Mesendoderm (in vitro differentiated cells): ENCODE results near the gene RIMBP3B.
"Not testable (repeated sequence)": the region's sequence is repeated elsewhere in the genome, so short reads cannot be mapped to it uniquely, and the experiment has no call there.

Experiments used
- DNase-seq: peaks from one replicate; pipeline ENCODE4 v3.0.0; 2013
- H2AK5ac ChIP-seq: 2 replicates; pipeline ENCODE4 v1.6.1; 2013; ENCODE audit warnings: low read length, inconsistent platforms
- H2BK120ac ChIP-seq: 2 replicates; pipeline ENCODE4 v1.6.1; 2013; ENCODE audit warnings: low read depth, mild to moderate bottlenecking, low read length, moderate library complexity, mixed read lengths
- H2BK15ac ChIP-seq: replicated peaks from 2 replicates; pipeline ENCODE4 v1.6.1; 2013; ENCODE audit warnings: low read depth, mild to moderate bottlenecking, moderate library complexity
- H2BK5ac ChIP-seq: 2 replicates; pipeline ENCODE4 v1.6.1; 2013; ENCODE audit warnings: low read length, inconsistent platforms
- H3K18ac ChIP-seq: 2 replicates; pipeline ENCODE4 v1.6.1; 2013; ENCODE audit warnings: mild to moderate bottlenecking, low read length, mixed read lengths
- H3K23ac ChIP-seq: one replicate; pipeline ENCODE4 v1.6.1; 2013; ENCODE audit warnings: low read length
- H3K27ac ChIP-seq: 2 replicates; pipeline ENCODE4 v1.5.1; 2013; ENCODE audit warnings: low read depth, mild to moderate bottlenecking, inconsistent platforms, low read length, moderate library complexity
- H3K27me3 ChIP-seq: 2 replicates; pipeline ENCODE4 v1.6.1; 2013; ENCODE audit warnings: low read length, control low read depth, mild to moderate bottlenecking, inconsistent platforms; ENCODE audit not compliant: insufficient read depth, poor library complexity
- H3K36me3 ChIP-seq: 2 replicates; pipeline ENCODE4 v1.6.1; 2013; ENCODE audit warnings: low read length, inconsistent platforms; ENCODE audit not compliant: control insufficient read depth, insufficient read depth
- H3K4ac ChIP-seq: one replicate; pipeline ENCODE4 v1.6.1; 2013; ENCODE audit warnings: low read depth, mild to moderate bottlenecking, low read length, moderate library complexity
- H3K4me1 ChIP-seq: 2 replicates; pipeline ENCODE4 v1.6.1; 2013; ENCODE audit warnings: low read depth, low read length, inconsistent platforms; ENCODE audit not compliant: control insufficient read depth
- H3K4me2 ChIP-seq: 2 replicates; pipeline ENCODE4 v1.6.1; 2013; ENCODE audit warnings: low read length
- H3K4me3 ChIP-seq: 2 replicates; pipeline ENCODE4 v1.5.1; 2013; ENCODE audit warnings: mild to moderate bottlenecking, low read length
- H3K56ac ChIP-seq: one replicate; pipeline ENCODE4 v1.6.1; 2013; ENCODE audit warnings: low read length
- H3K79me1 ChIP-seq: 2 replicates; pipeline ENCODE4 v1.6.1; 2013; ENCODE audit warnings: low read length, inconsistent platforms
- H3K79me2 ChIP-seq: 2 replicates; pipeline ENCODE4 v1.6.1; 2013; ENCODE audit warnings: mild to moderate bottlenecking, low read length; ENCODE audit not compliant: control insufficient read depth, insufficient read depth
- H3K9ac ChIP-seq: 2 replicates; pipeline ENCODE4 v1.6.1; 2013; ENCODE audit warnings: low read length, inconsistent platforms
- H4K5ac ChIP-seq: one replicate; pipeline ENCODE4 v1.6.1; 2013; ENCODE audit warnings: low read length
- H4K8ac ChIP-seq: one replicate; pipeline ENCODE4 v1.6.1; 2013; ENCODE audit warnings: low read depth, mild to moderate bottlenecking, control low read depth, low read length, moderate library complexity
- WGBS: extraction: QIAGEN DNeasy Blood & Tissue Kit; methylation state at CpG from one replicate; pipeline ENCODE4 v1.1.7; 2013; ENCODE audit warnings: low lambda C conversion rate, missing lambda C conversion rate; ENCODE audit not compliant: insufficient coverage; ENCODE audit errors: extremely low coverage; 5-methylcytosine and 5-hydroxymethylcytosine counted together

RIMBP3B gene

DNA sequence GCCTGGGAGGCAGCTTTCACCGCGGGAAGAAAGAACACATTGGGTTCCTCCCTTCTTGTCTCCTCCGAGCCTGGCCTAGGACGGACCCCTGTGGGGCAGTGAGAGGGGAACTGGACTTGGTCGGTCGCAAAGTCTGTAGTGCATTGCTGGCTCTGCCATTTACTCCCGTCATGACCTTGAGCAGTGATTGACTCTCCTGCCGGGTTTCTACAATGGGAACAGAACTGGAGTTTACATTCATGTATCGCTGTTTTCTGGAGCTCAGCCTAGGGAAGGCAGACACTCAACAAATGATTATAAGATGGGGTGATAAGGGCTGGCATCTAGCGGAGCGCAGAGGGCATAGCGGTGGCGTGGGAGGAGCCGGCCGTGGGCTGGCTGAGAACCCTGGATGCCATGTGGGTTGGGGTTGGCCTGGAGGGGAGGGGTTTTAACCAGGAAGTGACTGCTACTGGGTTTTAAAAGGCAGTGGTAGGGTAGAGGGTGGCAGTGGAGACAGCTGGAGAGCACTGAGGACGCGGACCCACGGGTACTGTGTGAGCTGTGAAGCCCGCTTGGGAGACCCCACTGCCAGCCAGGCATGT is 36.7 kb downstream of the RIMBP3B start:
- H3K4me2 ChIP-seq, H3K9ac ChIP-seq, H3K56ac ChIP-seq, H3K18ac ChIP-seq, H2AK5ac ChIP-seq, H2BK120ac ChIP-seq, H4K5ac ChIP-seq, H3K4me1 ChIP-seq, H3K27me3 ChIP-seq, H2BK5ac ChIP-seq, H3K4ac ChIP-seq, H3K36me3 ChIP-seq, H4K8ac ChIP-seq, H2BK15ac ChIP-seq, H3K79me2 ChIP-seq, DNase-seq, H3K4me3 ChIP-seq, H3K79me1 ChIP-seq, H3K27ac ChIP-seq, H3K23ac ChIP-seq: not testable (repeated sequence)
- no CpG with 5 or more reads among the region's 19 CpGs for WGBS

DNA sequence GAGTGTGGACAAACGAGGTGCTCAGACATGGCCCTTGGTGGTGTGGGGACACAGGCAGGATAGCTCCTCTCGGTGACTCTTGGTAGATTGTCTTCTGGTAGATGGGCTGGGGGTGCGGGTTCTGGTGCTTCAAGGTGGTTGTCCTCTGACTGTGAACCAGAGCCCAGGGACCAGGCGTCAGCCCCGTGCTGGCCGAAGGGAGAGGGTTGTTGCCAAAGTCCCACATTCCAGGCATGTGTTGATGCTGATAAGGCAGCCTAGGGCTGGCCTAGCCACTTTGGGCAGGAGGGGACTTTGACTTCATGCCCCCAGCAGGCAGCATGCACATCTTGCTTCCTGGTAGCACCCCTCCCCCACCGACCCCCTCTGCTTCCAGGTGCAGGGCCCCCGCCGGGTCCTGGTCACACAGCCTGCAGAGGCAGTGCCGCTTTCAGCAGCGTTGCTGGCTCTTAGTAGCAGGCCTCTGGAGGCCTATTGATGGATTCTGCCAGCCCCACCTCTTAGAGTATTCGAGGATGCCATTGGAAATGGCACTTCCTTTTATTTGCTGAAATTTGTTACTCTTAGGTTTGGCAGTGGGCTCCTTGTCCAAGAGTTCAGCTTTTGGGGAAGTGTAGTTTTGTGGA is 40.6 kb downstream of the RIMBP3B start:
- H3K9ac ChIP-seq = not testable (repeated sequence)

GRCh38 chr22:21434378-21435233 is 51.1 kb downstream of the RIMBP3B start:
- H4K8ac ChIP-seq, H3K4me3 ChIP-seq, H2BK5ac ChIP-seq, H3K27ac ChIP-seq, H2BK120ac ChIP-seq, H3K18ac ChIP-seq, H3K9ac ChIP-seq, H2BK15ac ChIP-seq, H3K79me2 ChIP-seq, H3K4me2 ChIP-seq, H3K56ac ChIP-seq, H3K4ac ChIP-seq, H3K4me1 ChIP-seq, H3K79me1 ChIP-seq, H3K23ac ChIP-seq, H3K36me3 ChIP-seq, H4K5ac ChIP-seq, DNase-seq, H3K27me3 ChIP-seq, H2AK5ac ChIP-seq: not testable (repeated sequence)
- WGBS = no CpG with 5 or more reads among the region's 15 CpGs

More for the DNA sequence above, 40.6 kb downstream of the RIMBP3B start:
- not testable (repeated sequence) for H3K27ac ChIP-seq, H4K8ac ChIP-seq, H3K36me3 ChIP-seq, H4K5ac ChIP-seq, H2AK5ac ChIP-seq, H3K79me1 ChIP-seq, H3K18ac ChIP-seq, H3K4ac ChIP-seq, H3K4me3 ChIP-seq, H2BK15ac ChIP-seq, H2BK120ac ChIP-seq, H3K4me2 ChIP-seq, H3K27me3 ChIP-seq, H3K4me1 ChIP-seq, H3K79me2 ChIP-seq, H2BK5ac ChIP-seq, H3K23ac ChIP-seq, DNase-seq, H3K56ac ChIP-seq
- no CpG with 5 or more reads among the region's 12 CpGs for WGBS

DNA sequence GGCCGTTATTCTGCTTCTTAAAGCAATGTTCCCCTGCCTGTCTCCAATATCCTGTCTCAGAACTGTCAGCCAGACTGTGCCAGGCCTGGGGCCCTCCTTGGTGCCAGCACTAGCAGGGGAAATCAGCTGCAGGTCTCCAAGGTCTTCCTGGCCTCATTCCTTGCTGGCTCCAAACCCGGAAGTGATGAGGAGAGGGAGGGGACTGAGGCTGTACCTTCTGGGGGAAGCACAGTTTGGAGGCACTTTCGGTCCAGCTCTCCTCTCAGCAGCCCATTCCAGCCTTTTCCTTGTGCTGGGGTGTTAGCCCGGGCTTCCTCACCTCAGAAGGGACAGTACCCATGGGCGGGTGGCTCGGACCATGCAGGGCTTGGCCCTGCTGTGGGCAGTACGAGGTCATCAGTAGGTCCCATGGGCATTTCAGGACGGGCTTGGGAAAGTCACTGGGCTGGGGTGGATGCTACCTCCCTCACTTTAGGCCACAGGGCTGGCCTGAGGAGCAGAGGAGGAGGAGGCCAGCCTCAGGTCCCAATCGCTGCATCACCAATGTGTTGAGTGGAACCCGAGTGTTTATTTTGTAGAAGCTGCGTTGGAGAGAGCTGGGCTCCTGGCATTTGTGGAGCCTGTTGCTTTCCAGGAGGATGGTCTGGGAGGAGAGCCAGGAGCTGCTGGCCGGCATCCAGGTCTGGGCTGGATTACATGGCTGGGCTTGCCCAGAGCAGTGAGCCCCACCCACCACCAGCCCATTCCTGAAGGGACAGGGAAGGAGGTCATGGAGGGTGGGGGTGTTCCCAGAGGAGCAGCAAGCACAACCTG is 52.7 kb downstream of the RIMBP3B start:
- H3K27ac ChIP-seq, H3K23ac ChIP-seq, H4K8ac ChIP-seq, H2BK15ac ChIP-seq, H3K4me3 ChIP-seq, H3K4ac ChIP-seq, H4K5ac ChIP-seq, H3K27me3 ChIP-seq, H3K4me1 ChIP-seq, H3K56ac ChIP-seq, H2BK5ac ChIP-seq, H3K4me2 ChIP-seq, H3K9ac ChIP-seq, H3K18ac ChIP-seq, DNase-seq, H3K36me3 ChIP-seq, H2AK5ac ChIP-seq, H2BK120ac ChIP-seq, H3K79me2 ChIP-seq, H3K79me1 ChIP-seq: not testable (repeated sequence)
- no CpG with 5 or more reads among the region's 12 CpGs for WGBS

DNA sequence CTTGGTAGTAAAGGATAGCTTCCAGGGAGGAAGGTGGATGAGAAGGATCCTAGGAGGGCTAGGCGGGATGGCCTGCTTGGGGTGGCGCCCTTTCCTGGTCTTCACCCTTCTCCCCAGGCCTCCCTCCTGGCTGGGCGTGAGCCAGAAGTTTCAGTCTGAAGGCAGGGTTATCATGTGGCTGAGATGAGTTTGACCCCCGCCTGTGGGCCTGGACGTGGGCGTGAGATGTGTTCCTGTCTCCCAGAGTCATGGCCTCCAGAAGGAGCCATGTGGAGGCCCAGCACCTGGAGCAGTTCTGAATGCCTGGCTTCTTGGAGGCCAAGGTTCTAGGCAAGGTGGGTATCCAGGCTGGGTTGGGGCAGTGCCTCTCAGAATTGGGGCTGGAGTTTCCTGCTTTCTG is 54.5 kb downstream of the RIMBP3B start:
- not testable (repeated sequence) for H3K4me3 ChIP-seq, H3K27ac ChIP-seq, H3K9ac ChIP-seq, H4K5ac ChIP-seq, H4K8ac ChIP-seq, H3K4me1 ChIP-seq, H3K27me3 ChIP-seq, H3K56ac ChIP-seq, DNase-seq, H3K4me2 ChIP-seq, H2AK5ac ChIP-seq, H3K23ac ChIP-seq, H2BK120ac ChIP-seq, H3K79me2 ChIP-seq, H3K36me3 ChIP-seq, H3K18ac ChIP-seq, H3K4ac ChIP-seq, H2BK15ac ChIP-seq, H2BK5ac ChIP-seq, H3K79me1 ChIP-seq
- no CpG with 5 or more reads among the region's 6 CpGs for WGBS
